GM21515 (cell line): ENCODE data around the gene IRAG1.
"Not testable (repeated sequence)": the region's sequence is repeated elsewhere in the genome, so short reads cannot be mapped to it uniquely, and the experiment has no call there.

ENCODE experiments used
- ATAC-seq: cut with Tn5 transposase; IDR thresholded peaks from one replicate; pipeline ENCODE4 v1.9.1; 2021; ENCODE audit not compliant: unreplicated experiment

Gene IRAG1

DNA sequence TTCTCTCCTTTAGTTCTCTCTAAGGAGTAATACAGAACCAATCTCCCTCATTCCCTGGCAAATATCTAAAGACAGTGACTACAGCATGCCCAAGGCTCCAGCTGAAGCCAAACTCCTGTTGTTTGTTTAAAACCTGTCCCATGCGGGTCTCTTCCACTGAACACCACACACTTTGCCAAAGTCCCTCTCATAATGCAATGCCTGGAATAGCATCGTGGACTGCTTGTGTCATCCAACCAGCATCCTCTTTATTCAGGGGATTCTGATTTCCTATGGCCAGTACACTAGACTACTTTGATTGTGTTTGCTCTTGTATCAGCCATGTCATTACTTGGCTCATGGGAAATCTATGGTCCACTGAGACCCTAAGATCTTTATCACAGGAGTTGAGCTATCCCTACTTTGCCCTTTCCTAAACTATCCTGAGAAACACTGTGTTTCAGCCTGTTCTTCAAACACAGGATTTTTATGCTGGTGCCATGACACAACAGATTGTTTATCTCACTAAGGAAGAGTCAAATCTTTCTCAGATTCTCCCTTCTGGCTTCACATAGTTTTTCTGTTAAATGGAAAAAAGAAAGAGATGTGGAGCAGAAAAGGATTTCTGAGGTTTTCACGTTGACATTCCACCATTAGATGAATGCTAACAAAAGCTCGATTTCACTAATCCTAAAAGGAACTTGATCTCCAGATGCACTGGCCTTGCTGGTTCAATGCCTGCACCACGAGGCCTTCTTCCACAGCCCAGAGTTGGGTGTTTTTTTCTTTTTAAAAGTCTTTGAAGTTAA, 15.9 kb upstream of the IRAG1 start:
- ATAC-seq: no peak

DNA sequence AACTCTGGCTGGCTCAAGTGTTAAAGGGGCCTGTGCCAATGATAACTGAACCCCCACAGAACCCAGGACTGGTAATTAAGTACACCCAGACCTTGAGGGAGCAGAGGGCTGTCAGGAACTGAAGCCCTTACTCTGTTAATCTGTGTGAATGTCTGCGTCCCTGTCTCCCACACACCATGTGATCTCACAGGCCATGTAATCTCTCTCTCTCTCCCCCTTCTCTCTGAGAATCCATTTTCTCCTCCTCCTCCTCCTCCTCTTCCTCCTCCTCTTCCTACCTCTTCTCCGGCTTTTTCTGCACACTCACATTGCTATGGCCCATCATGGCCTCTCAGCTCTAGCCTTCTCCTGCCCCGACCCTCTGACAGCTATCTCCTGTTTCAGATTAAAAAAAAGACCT, 14.6 kb upstream of the IRAG1 start:
- no peak for ATAC-seq

DNA sequence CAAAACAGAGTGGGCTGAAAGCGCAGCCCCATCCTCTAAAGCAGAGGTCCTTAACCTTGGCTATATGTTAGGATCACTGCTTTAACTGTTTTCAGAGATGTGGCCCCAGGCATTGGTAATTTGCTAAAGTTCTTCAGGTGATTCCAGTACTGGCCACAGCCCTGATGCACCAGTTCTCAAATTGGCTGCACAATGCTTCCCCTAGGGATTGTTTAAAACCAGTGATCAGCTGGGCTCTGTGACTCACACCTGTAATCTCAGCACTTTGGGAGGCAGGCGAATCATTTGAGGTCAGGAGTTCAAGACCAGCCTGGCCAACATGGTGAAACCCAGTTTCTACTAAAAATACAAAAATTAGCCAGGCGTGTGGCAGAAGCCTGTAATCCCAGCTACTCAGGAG, 8.4 kb upstream of the IRAG1 start:
- ATAC-seq: no peak

GRCh38 chr11:10699072-10699471, 5.5 kb upstream of the IRAG1 start:
- ATAC-seq: no peak

DNA sequence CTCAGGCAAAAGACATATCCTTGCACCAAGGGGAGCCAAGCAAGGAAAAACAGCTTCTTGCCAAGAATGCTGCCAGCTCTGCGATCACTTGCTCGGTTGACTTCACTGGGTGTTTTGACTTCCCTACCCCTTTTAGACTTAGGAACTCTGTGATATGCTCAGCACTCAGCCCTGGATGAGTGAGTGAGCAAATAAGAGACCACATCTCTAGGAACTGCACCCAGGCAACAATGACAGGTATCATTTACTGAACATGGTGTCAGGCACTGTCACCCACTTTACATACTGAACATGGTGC, 3.7 kb upstream of the IRAG1 start:
- ATAC-seq: no peak

DNA sequence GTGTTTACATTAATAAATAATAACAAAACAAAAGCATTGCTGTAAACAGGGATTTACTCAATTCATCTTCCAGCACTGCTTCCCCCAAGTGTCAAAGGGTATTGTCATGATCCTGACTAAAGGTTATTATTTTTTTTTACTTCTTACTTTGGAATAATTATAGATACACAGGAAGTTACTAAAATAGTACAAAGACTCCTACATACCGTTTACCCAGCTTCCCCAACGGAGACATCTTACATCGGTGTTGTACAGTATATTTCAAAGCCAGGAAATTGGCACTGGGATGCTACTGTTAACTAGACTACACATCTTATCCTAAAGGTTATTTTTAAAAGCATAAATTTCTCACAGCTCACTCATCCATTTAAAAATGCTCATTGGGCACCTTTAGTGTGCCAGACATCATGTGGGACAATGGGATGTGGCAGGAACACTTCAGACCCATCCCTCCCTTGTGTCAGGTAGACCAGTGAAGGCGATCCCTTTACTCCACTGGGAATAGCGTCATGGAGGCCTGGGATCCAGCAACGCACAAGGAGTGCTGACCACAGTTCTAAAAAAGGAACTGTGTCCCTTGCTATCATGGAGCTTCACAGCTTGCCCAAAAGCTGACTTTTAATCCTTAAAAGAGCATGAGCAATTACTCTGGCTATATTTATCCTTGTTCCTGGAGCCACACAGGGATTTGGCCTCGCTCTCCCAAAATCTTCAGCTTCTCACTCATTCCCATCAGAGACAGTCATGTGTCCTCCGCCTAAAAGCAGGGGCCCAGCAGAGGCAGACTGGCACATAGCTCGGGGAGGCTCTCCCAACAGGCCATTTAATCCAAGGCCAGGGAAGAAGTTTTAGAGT, 3.1 kb upstream of the IRAG1 start:
- no peak for ATAC-seq

- ATAC-seq: no peak
Measured at GRCh38 chr11:10695833-10696232, 2.3 kb upstream of the IRAG1 start.

GRCh38 chr11:10694486-10695239, 1.1 kb upstream of the IRAG1 start:
- no peak for ATAC-seq

DNA sequence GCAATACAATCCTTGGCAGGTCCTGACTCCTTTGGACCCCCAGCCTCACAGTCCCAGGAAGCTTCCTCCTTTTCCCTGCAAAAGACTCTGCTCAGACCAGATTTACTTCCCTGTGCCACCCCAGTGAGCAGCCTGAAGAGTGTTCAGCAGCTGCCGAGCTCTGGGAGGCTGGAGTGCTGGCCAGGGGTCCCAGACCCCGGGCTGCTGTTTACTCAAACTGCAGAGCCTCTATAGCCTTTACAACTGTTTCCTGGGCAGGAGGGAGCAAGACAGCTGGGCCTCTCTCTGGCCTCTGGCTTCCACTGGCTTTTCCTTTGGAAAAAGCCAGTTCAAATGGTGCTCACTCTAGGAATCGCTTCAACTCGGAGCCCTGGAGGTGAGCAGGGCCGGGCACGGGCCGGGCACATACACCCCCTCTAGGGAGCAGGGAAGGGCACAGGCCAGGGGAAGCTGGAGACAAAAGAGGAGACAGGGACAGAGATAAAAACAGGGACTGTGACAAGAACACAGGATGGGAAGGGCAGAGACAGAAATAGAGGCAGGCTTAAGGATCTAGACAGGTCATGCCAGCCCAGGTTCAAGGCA, 932 bp downstream of the IRAG1 start:
- no peak for ATAC-seq

DNA sequence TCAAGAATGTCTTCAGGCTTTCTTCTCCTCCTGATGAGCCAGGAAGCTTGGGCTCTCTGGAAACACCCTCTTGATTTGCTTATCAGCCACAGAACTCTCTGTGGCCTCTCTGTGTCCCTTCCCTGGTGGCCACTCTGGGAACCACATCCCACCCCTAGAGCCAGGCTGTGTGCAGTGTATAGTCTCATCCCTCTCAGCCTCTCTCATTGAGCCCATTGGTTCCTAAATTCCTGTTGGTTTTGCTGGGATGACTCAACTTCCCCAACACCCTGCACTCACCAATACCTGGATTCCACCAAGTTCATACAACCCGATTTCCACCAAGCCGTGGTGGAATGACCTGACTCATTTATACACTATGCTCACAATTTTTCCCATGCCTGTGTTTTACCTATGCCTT, 5.2 kb downstream of the IRAG1 start:
- ATAC-seq: no peak

- no peak for ATAC-seq
Measured at GRCh38 chr11:10686311-10686710, 7.2 kb downstream of the IRAG1 start.

GRCh38 chr11:10683429-10683828, 10.1 kb downstream of the IRAG1 start:
- no peak for ATAC-seq

- no peak for ATAC-seq
Measured at GRCh38 chr11:10680956-10681487, 12.5 kb downstream of the IRAG1 start.

DNA sequence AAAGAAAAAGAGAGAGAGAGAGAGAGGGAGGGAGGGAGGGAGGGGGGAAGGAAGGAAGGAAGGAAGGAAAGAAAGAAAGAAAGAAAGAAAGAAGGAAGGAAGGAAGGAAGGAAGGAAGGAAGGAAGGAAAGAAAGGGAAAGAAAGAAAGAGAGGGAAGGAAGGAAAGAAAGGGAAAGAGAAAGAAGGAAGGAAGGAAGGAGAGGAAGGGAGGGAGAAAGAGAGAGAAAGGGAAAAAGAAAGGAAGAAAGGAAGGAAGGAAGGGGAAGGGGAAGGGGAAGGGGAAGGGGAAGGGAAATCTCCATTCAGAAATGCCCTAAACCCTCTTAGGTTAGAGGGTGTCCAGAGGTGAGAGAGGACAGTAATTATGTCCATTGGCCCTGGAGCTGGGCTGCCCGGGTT, 13.3 kb downstream of the IRAG1 start:
- not testable (repeated sequence) for ATAC-seq

DNA sequence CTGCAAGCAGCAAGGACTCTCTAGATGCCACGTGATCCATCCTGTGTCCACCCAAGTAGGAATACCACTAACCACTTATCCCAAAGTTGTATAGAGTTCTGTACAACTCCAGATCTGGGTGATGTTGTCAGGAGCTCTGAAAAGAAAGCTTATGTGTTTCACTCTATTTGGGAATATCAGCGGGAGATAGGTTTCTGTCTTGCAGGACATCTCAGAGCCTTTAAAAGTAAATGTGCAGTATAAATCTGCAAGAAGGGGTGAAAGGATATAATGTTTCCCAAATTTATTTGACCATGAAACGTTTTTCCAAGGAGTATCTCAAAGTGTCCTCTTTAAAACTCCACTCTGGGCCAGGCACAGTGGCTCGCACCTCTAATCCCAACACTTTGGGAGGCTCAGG, 13.9 kb downstream of the IRAG1 start:
- no peak for ATAC-seq

- ATAC-seq: no peak
Measured at GRCh38 chr11:10678101-10678500, 15.5 kb downstream of the IRAG1 start.

DNA sequence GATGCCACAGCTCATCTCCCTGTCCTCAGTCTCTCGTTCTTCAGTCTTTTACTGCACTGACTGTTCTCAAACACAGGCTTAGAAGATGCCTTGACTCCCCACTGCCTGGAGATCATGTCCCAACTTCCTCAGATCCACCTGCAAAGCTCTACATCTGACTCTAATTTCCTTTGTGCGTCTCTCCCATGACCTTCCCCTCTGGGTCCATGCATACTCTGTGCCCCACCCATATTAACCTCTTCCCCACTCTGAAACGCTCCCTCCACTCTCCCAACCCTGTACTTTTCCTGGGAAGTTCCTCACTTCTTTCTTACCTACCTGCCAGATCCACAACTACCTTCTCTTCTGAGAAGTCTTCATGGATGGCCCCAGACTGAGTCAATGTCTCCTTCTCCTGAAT, 16.6 kb downstream of the IRAG1 start:
- no peak for ATAC-seq

DNA sequence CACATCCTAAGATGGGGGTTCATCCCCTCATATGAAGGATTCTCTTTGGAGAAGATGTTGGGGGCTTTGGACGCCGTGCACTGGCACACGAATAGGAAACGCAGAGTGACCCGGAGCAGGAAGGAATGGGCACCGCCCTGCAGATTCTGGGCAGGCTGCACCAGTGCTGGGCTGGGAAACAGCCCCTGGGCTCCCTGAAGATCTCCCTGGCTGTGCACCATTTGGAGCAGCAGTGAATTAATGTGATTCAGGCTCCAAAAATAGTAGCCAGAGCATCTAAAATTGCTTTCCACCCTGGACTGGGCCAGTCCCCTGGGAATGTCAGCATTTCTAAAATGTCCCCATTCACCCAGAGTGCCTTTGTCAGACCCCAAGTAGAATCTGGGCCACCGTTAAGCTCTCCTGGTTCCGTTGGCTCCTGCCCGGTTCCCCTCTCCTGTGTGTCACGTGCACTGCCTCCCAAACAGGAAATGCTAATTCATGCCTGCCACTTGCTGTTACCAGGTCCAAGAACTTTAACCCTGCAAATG, 18.6 kb downstream of the IRAG1 start:
- ATAC-seq: no peak

DNA sequence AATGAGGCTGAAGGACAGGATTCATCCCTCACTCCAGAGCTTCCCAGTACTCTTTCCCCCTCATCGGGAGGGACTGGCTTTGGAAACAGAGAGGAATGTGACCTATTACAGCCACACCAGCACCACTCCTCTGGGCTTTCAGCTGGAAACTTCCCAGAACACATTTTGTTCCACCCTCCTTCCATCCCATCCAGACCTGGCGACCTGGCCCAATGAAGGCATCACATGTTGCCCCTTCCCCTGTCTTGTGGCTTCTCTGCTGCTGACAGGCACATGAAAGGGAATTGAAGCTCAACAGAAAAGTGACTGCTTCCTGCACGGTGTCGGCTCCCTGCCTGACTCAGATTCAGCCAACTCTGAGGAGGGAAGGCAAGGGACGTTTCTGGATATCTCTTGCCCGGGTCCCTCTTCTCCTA, 19.1 kb downstream of the IRAG1 start:
- ATAC-seq: no peak

DNA sequence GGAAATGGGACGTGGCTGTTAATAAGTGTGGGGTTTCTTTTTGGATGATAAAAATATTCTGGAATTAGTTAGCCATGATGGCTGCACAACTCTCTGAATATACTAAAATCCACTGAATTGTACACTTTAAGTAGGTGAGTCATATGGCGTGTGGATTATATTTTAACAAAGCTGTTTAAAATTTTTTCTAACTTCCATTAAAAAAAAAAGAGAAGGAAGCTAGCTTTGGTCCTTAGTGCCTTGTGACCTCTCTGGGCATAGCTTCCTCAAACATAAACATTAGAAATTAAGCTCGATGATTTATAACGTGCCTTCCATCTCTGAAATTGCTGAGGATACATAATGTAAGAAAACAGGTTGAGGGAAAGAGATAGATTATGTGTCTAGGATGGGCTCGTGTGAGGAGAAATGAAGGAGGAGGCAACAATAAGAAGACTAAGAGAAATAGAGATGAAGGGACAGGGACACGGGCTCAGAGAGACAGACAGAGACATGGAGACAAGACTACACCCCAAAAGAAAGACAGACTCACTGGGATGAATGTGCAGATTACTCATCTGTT, 20.0 kb downstream of the IRAG1 start:
- ATAC-seq: no peak

DNA sequence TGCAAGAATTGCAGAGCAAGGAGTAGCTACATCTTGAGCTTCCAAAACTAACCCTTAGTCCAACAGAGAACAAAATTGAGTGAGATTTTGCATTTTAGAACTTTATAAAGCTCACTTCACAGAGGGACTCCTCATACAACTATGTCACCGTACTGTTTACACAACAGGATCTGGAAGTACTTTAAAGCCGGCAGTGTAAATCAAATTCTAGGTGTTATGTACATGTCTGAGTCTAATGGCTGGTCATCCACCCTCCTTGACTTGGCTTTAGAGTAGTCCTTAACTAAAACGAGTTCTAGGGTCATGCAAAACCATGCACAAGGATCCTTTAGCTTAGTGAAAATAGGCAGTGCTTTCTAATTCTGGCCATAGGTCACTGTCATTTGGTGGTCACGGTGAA, 23.5 kb downstream of the IRAG1 start:
- ATAC-seq: no peak
